Mesenchymal stem cell (in vitro differentiated cells and primary cell): Measurements from ENCODE around the gene CUEDC1. TPM values are rescaled to one million over a fixed set of nuclear protein-coding genes. Genes with fewer than 3 reads are reported as not detected.

Experiments used
- DNase-seq: peaks from one replicate; pipeline ENCODE4 v3.0.0-alpha.2; 2013
- H2AFZ ChIP-seq: one replicate; pipeline ENCODE4 v1.6.1; 2013; ENCODE audit warnings: low read depth, mild to moderate bottlenecking, control low read depth, inconsistent platforms, low read length, moderate library complexity
- H2AK5ac ChIP-seq: 2 replicates; pipeline ENCODE4 v1.6.1; 2013; ENCODE audit warnings: low read length, moderate library complexity, mild to moderate bottlenecking, inconsistent platforms; ENCODE audit not compliant: severe bottlenecking
- H2BK120ac ChIP-seq: one replicate; pipeline ENCODE4 v1.6.1; 2013; ENCODE audit warnings: low read depth, mild to moderate bottlenecking, inconsistent platforms, low read length, moderate library complexity
- H2BK12ac ChIP-seq, 2 experiments: one replicate each; pipeline ENCODE4 v1.6.1; 2013; ENCODE audit warnings: inconsistent platforms in 2 of 2, low read length in 2 of 2, mild to moderate bottlenecking in 2 of 2, moderate library complexity in 2 of 2, control low read depth in 1 of 2
- H2BK15ac ChIP-seq: one replicate; pipeline ENCODE4 v1.6.1; 2013; ENCODE audit warnings: mild to moderate bottlenecking, low read depth, inconsistent platforms; ENCODE audit not compliant: poor library complexity, severe bottlenecking
- H2BK5ac ChIP-seq: 2 replicates; pipeline ENCODE4 v1.6.1; 2013; ENCODE audit warnings: low read depth, mild to moderate bottlenecking, low read length, control low read depth, inconsistent platforms; ENCODE audit not compliant: poor library complexity, severe bottlenecking
- H3K14ac ChIP-seq, 2 experiments: one replicate each; pipeline ENCODE4 v1.6.1; 2013; ENCODE audit warnings: inconsistent platforms in 2 of 2, low read length in 2 of 2, control low read depth in 1 of 2, mild to moderate bottlenecking in 1 of 2, moderate library complexity in 1 of 2
- H3K18ac ChIP-seq, 2 experiments: one replicate each; pipeline ENCODE4 v1.6.1; 2013; ENCODE audit warnings: inconsistent platforms in 2 of 2, low read length in 2 of 2, control low read depth in 1 of 2, low read depth in 1 of 2, mild to moderate bottlenecking in 1 of 2
- H3K23ac ChIP-seq, 2 experiments: one replicate each; pipeline ENCODE4 v1.6.1; 2013; ENCODE audit warnings: inconsistent platforms in 2 of 2, low read length in 2 of 2, mild to moderate bottlenecking in 2 of 2, moderate library complexity in 2 of 2, control low read depth in 1 of 2
- H3K27ac ChIP-seq: 2 replicates; pipeline ENCODE4 v1.5.1; 2013; ENCODE audit warnings: mild to moderate bottlenecking, moderate library complexity, low read length, control low read depth, inconsistent platforms; ENCODE audit not compliant: poor library complexity, severe bottlenecking
- H3K27me3 ChIP-seq, 2 experiments: 2 replicates each; pipeline versions ENCODE4 v1.6.1 to v1.7.0; 2013; ENCODE audit warnings: low read length in 2 of 2, mild to moderate bottlenecking in 2 of 2, moderate library complexity in 2 of 2, control low read depth in 1 of 2, inconsistent platforms in 1 of 2; ENCODE audit not compliant: control insufficient read depth in 1 of 2, insufficient read depth in 1 of 2
- H3K36me3 ChIP-seq, 2 experiments: 2 replicates each; pipeline versions ENCODE4 v1.6.1 to v1.7.0; 2013; ENCODE audit warnings: low read length in 2 of 2, control low read depth in 1 of 2, inconsistent platforms in 1 of 2, low read depth in 1 of 2, mild to moderate bottlenecking in 1 of 2; ENCODE audit not compliant: insufficient read depth in 2 of 2, control insufficient read depth in 1 of 2
- H3K4ac ChIP-seq, 2 experiments: one replicate each; pipeline ENCODE4 v1.6.1; 2013; ENCODE audit warnings: inconsistent platforms in 2 of 2, low read length in 2 of 2, mild to moderate bottlenecking in 2 of 2, moderate library complexity in 2 of 2, control low read depth in 1 of 2, low read depth in 1 of 2
- H3K4me1 ChIP-seq: 2 replicates; pipeline ENCODE4 v1.6.1; 2013; ENCODE audit warnings: low read depth, low read length, control low read depth; ENCODE audit not compliant: control insufficient read depth, insufficient read depth
- H3K4me2 ChIP-seq: 2 replicates; pipeline ENCODE4 v1.6.1; 2013; ENCODE audit warnings: low read length, mild to moderate bottlenecking, inconsistent platforms; ENCODE audit not compliant: poor library complexity, severe bottlenecking
- H3K4me3 ChIP-seq, 2 experiments: 2 replicates each; pipeline versions ENCODE4 v1.5.1 to v1.7.0; 2013; ENCODE audit warnings: low read length in 2 of 2, mild to moderate bottlenecking in 2 of 2, control low read depth in 1 of 2, low read depth in 1 of 2; ENCODE audit not compliant: insufficient read depth in 1 of 2
- H3K79me1 ChIP-seq: replicated peaks from 2 replicates; pipeline ENCODE4 v1.6.1; 2013; ENCODE audit warnings: mild to moderate bottlenecking, control low read depth, low read length, inconsistent platforms; ENCODE audit not compliant: poor library complexity, severe bottlenecking
- H3K9ac ChIP-seq: 2 replicates; pipeline ENCODE4 v1.7.0; 2013; ENCODE audit warnings: mild to moderate bottlenecking, low read length, moderate library complexity
- H3K9me3 ChIP-seq: 2 replicates; pipeline ENCODE4 v1.7.0; 2013; ENCODE audit warnings: mild to moderate bottlenecking, low read length; ENCODE audit not compliant: control insufficient read depth
- H4K8ac ChIP-seq: one replicate; pipeline ENCODE4 v1.6.1; 2013; ENCODE audit warnings: inconsistent platforms, mild to moderate bottlenecking, low read length, moderate library complexity
- H4K91ac ChIP-seq: one replicate; pipeline ENCODE4 v1.6.1; 2013; ENCODE audit warnings: mild to moderate bottlenecking, low read length, inconsistent platforms
- WGBS: methylation state at CpG from one replicate; pipeline ENCODE4 v1.1.7; 2013; ENCODE audit warnings: mixed read lengths; 5-methylcytosine and 5-hydroxymethylcytosine counted together
- small RNA-seq: library from polyadenylated mRNA; stranded (forward); fragments of <200 nt; extraction: miRNeasy Mini kit (QIAGEN cat#:217004); gene quantifications from one replicate; pipeline ENCODE3, GENCODE V24; 2013; ENCODE audit warnings: low read depth

Gene CUEDC1

GRCh38 chr17:57817299-57817698, 137.9 kb downstream of the CUEDC1 start:
- H3K18ac ChIP-seq: no peak overlapping the region
- no peak overlapping the region for H2AFZ ChIP-seq
- no peaks in the 10 kb centered on the region for H3K9me3 ChIP-seq
- no peak overlapping the region for H3K27ac ChIP-seq
- H3K4me2 ChIP-seq: no peak overlapping the region
- no peak overlapping the region for H3K14ac ChIP-seq
- no peak overlapping the region for H3K9ac ChIP-seq
- no peak overlapping the region for H2BK15ac ChIP-seq
- DNase-seq: no peak
- no peak overlapping the region for H3K23ac ChIP-seq
- 80% methylated on average over 4 of the region's 4 CpGs for WGBS
- peaks cover 13 to 76% of the 10 kb centered on the region in 2 experiments for H3K27me3 ChIP-seq
- no peaks in the 10 kb centered on the region for H3K79me1 ChIP-seq
- peaks cover 6% of the 10 kb centered on the region for H3K4me1 ChIP-seq
- H4K8ac ChIP-seq: no peak overlapping the region
- no peak overlapping the region for H4K91ac ChIP-seq
- no peak overlapping the region for H2BK5ac ChIP-seq
- H3K4ac ChIP-seq: no peak overlapping the region
- H2BK12ac ChIP-seq: no peak overlapping the region
- H2BK120ac ChIP-seq: no peak overlapping the region
- no peaks in the 10 kb centered on the region for H3K36me3 ChIP-seq
- no peak overlapping the region for H2AK5ac ChIP-seq
- no peak overlapping the region for H3K4me3 ChIP-seq

- no peak overlapping the region for H4K91ac ChIP-seq
- no peak overlapping the region for H3K27ac ChIP-seq
- no peak overlapping the region for H3K14ac ChIP-seq
- H3K23ac ChIP-seq: no peak overlapping the region
- peaks cover 13 to 86% of the 10 kb centered on the region in 2 experiments for H3K27me3 ChIP-seq
- no peak overlapping the region for H3K18ac ChIP-seq
- no peaks in the 10 kb centered on the region for H3K9me3 ChIP-seq
- H4K8ac ChIP-seq: no peak overlapping the region
- DNase-seq: no peak
- H2BK120ac ChIP-seq: no peak overlapping the region
- H3K4me2 ChIP-seq: no peak overlapping the region
- H3K4ac ChIP-seq: no peak overlapping the region
- WGBS: no CpG with 5 or more reads among the region's 1 CpG
- peaks cover 16% of the 10 kb centered on the region for H3K4me1 ChIP-seq
- H3K9ac ChIP-seq: no peak overlapping the region
- H2BK15ac ChIP-seq: no peak overlapping the region
- H3K79me1 ChIP-seq: no peaks in the 10 kb centered on the region
- no peak overlapping the region for H2AK5ac ChIP-seq
- no peak overlapping the region for H3K4me3 ChIP-seq
- H2BK5ac ChIP-seq: no peak overlapping the region
- H2AFZ ChIP-seq: no peak overlapping the region
- H2BK12ac ChIP-seq: no peak overlapping the region
- H3K36me3 ChIP-seq: no peaks in the 10 kb centered on the region
These were observed 140.8 kb downstream of the CUEDC1 start for GRCh38 chr17:57814421-57814820.

- peak overlapping the region; percentile 62 for H2BK5ac ChIP-seq
- H3K27me3 ChIP-seq: peaks cover 18 to 87% of the 10 kb centered on the region in 2 experiments
- no peak overlapping the region for H3K14ac ChIP-seq
- H3K4ac ChIP-seq: no peak overlapping the region
- H3K36me3 ChIP-seq: no peaks in the 10 kb centered on the region
- no peak overlapping the region for H3K4me2 ChIP-seq
- H3K9me3 ChIP-seq: no peaks in the 10 kb centered on the region
- WGBS: 83% methylated on average over 8 of the region's 8 CpGs
- no peak for DNase-seq
- H2BK15ac ChIP-seq: no peak overlapping the region
- H3K79me1 ChIP-seq: no peaks in the 10 kb centered on the region
- no peak overlapping the region for H2BK120ac ChIP-seq
- H2AFZ ChIP-seq: no peak overlapping the region
- H2BK12ac ChIP-seq: no peak overlapping the region
- H3K27ac ChIP-seq: no peak overlapping the region
- peak overlapping the region; percentile 7 for H2AK5ac ChIP-seq
- peak overlapping the region; percentile 72 for H4K8ac ChIP-seq
- peaks cover 12% of the 10 kb centered on the region for H3K4me1 ChIP-seq
- H3K18ac ChIP-seq: no peak overlapping the region
- H3K9ac ChIP-seq: no peak overlapping the region
- H3K23ac ChIP-seq: no peak overlapping the region
- peak overlapping the region; percentile 2 for H4K91ac ChIP-seq
- H3K4me3 ChIP-seq: no peak overlapping the region
These were observed 143.5 kb downstream of the CUEDC1 start for GRCh38 chr17:57811638-57812280.

Small RNA genes within 50 kb of the gene (small RNA-seq; reads per million reads assigned to genes)
- not detected for gene AC015813.4
